Iris pigment epithelial cell (primary cell): ENCODE data around the gene DAP.
"Not testable (repeated sequence)": the region's sequence is repeated elsewhere in the genome, so short reads cannot be mapped to it uniquely, and the experiment has no call there.

Source experiments
- DNase-seq: peaks from one replicate; pipeline ENCODE4 v3.0.0-alpha.2; 2011; ENCODE audit warnings: low read depth

The DAP gene

GRCh38 chr5:10734037-10734709, 26.9 kb downstream of the DAP start:
- no peak for DNase-seq

- DNase-seq: no peak
Measured at GRCh38 chr5:10733426-10733825, 27.6 kb downstream of the DAP start.

GRCh38 chr5:10731913-10732312, 29.1 kb downstream of the DAP start:
- DNase-seq: no peak

GRCh38 chr5:10730043-10730351, 31.0 kb downstream of the DAP start:
- DNase-seq: no peak

- no peak for DNase-seq
Measured at GRCh38 chr5:10729320-10730042, 31.6 kb downstream of the DAP start.

GRCh38 chr5:10728679-10729078, 32.4 kb downstream of the DAP start:
- no peak for DNase-seq

- no peak for DNase-seq
Measured at GRCh38 chr5:10727861-10728260, 33.2 kb downstream of the DAP start.

GRCh38 chr5:10726913-10727517, 34.0 kb downstream of the DAP start:
- no peak for DNase-seq

- DNase-seq: no peak
Measured at GRCh38 chr5:10726179-10726912, 34.7 kb downstream of the DAP start.

- DNase-seq: no peak
Measured at GRCh38 chr5:10725636-10726035, 35.4 kb downstream of the DAP start.

GRCh38 chr5:10724781-10725507, 36.1 kb downstream of the DAP start:
- DNase-seq: peak; percentile 89

- DNase-seq: no peak
Measured at GRCh38 chr5:10723514-10723913, 37.5 kb downstream of the DAP start.

- DNase-seq: not testable (repeated sequence)
Measured at GRCh38 chr5:10720766-10721165, 40.3 kb downstream of the DAP start.

GRCh38 chr5:10719965-10720364, 41.1 kb downstream of the DAP start:
- DNase-seq: peak; percentile 88

- DNase-seq: not testable (repeated sequence)
Measured at GRCh38 chr5:10718617-10719016, 42.4 kb downstream of the DAP start.

- DNase-seq: not testable (repeated sequence)
Measured at GRCh38 chr5:10716825-10717224, 44.2 kb downstream of the DAP start.

GRCh38 chr5:10715605-10716290, 45.3 kb downstream of the DAP start:
- DNase-seq: no peak

- DNase-seq: no peak
Measured at GRCh38 chr5:10712574-10713366, 48.3 kb downstream of the DAP start.

- no peak for DNase-seq
Measured at GRCh38 chr5:10711562-10711961, 49.5 kb downstream of the DAP start.

- no peak for DNase-seq
Measured at GRCh38 chr5:10710513-10711128, 50.4 kb downstream of the DAP start.
